Limb (tissue), 2 donors: Measurements from ENCODE around the gene C22orf23.

Source experiments
- DNase-seq, 2 donors: peaks; one replicate each; pipeline ENCODE4 v3.0.0-alpha.2; 2016; ENCODE audit errors: extremely low spot score in 2 of 2

C22orf23 gene

GRCh38 chr22:37953437-37954179 is at the start of gene C22orf23, which contains the start of gene POLR2F:
TSS of gene C22orf23 (minus strand) at chr22:37953601. CDS start at chr22:37953149, 452 bp downstream.
TSS of gene POLR2F (plus strand) at chr22:37953699. CDS start at chr22:37953788, 89 bp downstream.
- peak; percentile 96 to 97 for DNase-seq

GRCh38 chr22:37999640-38000272 is 46.4 kb upstream of the C22orf23 start:
- no peak for DNase-seq

- no peak for DNase-seq
Observed at GRCh38 chr22:37999236-37999635, 45.8 kb upstream of the C22orf23 start.

- no peak for DNase-seq
Observed at GRCh38 chr22:37998543-37998942, 45.1 kb upstream of the C22orf23 start.

- no peak for DNase-seq
Observed at GRCh38 chr22:37996515-37997246, 43.3 kb upstream of the C22orf23 start.

GRCh38 chr22:37996079-37996478 is 42.7 kb upstream of the C22orf23 start:
- no peak for DNase-seq

GRCh38 chr22:37995460-37995859 is 42.1 kb upstream of the C22orf23 start:
- DNase-seq = no peak

GRCh38 chr22:37994982-37995381 is 41.6 kb upstream of the C22orf23 start:
- DNase-seq = no peak

- DNase-seq = no peak
Observed at GRCh38 chr22:37994049-37994448, 40.6 kb upstream of the C22orf23 start.

GRCh38 chr22:37991731-37992442 is 38.5 kb upstream of the C22orf23 start:
- no peak for DNase-seq

- no peak for DNase-seq
Observed at GRCh38 chr22:37990862-37991261, 37.5 kb upstream of the C22orf23 start.

GRCh38 chr22:37990301-37990700 is 36.9 kb upstream of the C22orf23 start:
- no peak for DNase-seq

GRCh38 chr22:37989146-37990045 is 36.0 kb upstream of the C22orf23 start:
- DNase-seq = no peak

GRCh38 chr22:37986371-37986770 is 33.0 kb upstream of the C22orf23 start:
- no peak for DNase-seq

- no peak for DNase-seq
Observed at GRCh38 chr22:37985751-37986281, 32.4 kb upstream of the C22orf23 start.

- no peak for DNase-seq
Observed at GRCh38 chr22:37985050-37985585, 31.7 kb upstream of the C22orf23 start.

GRCh38 chr22:37983860-37984791 is 30.7 kb upstream of the C22orf23 start, which contains the start of gene SOX10:
TSS of gene SOX10 (minus strand) at chr22:37984555. CDS start at chr22:37983784, 771 bp downstream.
- no peak for DNase-seq

GRCh38 chr22:37982938-37983859 is 29.8 kb upstream of the C22orf23 start:
- no peak for DNase-seq
